ENCODE measurements around the gene ATMIN.

- no peak for TF ChIP-seq CTCF (IDR thresholded peaks at IDR 0.05 in 2 of 3, conservative IDR thresholded peaks at IDR 0.05 in 1 of 3; ENCODE audit: control insufficient read depth in 2 of 3, extremely low read depth in 1 of 3, insufficient read depth in 1 of 3, low read depth in 3 of 3, low read length in 3 of 3)
- TF ChIP-seq KDM1A (IDR thresholded peaks at IDR 0.05; ENCODE audit: borderline replicate concordance): no peak
- no peak for TF ChIP-seq SIN3A (IDR thresholded peaks at IDR 0.05; ENCODE audit: low read depth, low read length)
- no peak for TF ChIP-seq REST (IDR thresholded peaks at IDR 0.05; ENCODE audit: low read depth, low read length)
- no peak for TF ChIP-seq ZSCAN29 (IDR thresholded peaks at IDR 0.05)
- no peak for TF ChIP-seq JUND (IDR thresholded peaks at IDR 0.05; ENCODE audit: low read depth, low read length)
- no peak for TF ChIP-seq BRCA1 (IDR thresholded peaks at IDR 0.05; ENCODE audit: low read depth, low read length)
- TF ChIP-seq NFXL1 (IDR thresholded peaks at IDR 0.05; ENCODE audit: borderline replicate concordance): no peak
- no peak for TF ChIP-seq E2F4 (IDR thresholded peaks at IDR 0.05; ENCODE audit: low read depth, low read length)
- no peak for TF ChIP-seq POLR2A (IDR thresholded peaks at IDR 0.05; ENCODE audit: low read depth, low read length)
- no peak for TF ChIP-seq RAD21 (IDR thresholded peaks at IDR 0.05; ENCODE audit: insufficient read depth, low read depth, low read length)
- no peak for TF ChIP-seq POLR2AphosphoS2 (IDR thresholded peaks at IDR 0.05; ENCODE audit: low read depth, low read length)
Observed at GRCh38 chr16:81061307-81061640, 25.6 kb downstream of the ATMIN start.
